ENCODE data around the gene TNS3.
"Not testable (repeated sequence)": the region's sequence is repeated elsewhere in the genome, so short reads cannot be mapped to it uniquely, and the experiment has no call there.

Gene TNS3

GRCh38 chr7:47444376-47445098, 137.4 kb downstream of the TNS3 start:
- DNase-seq, result peak; percentile 42

- no peak for DNase-seq
Observed at GRCh38 chr7:47443049-47443448, 138.9 kb downstream of the TNS3 start.

- no peak for DNase-seq
Observed at GRCh38 chr7:47442605-47442865, 139.4 kb downstream of the TNS3 start.

- no peak for DNase-seq
Observed at GRCh38 chr7:47441796-47442604, 139.9 kb downstream of the TNS3 start.

- not testable (repeated sequence) for DNase-seq
Observed at GRCh38 chr7:47441048-47441447, 140.9 kb downstream of the TNS3 start.

GRCh38 chr7:47440320-47440719, 141.6 kb downstream of the TNS3 start:
- DNase-seq, result no peak

- DNase-seq, result no peak
Observed at GRCh38 chr7:47439181-47439667, 142.7 kb downstream of the TNS3 start.

GRCh38 chr7:47438411-47439029, 143.4 kb downstream of the TNS3 start:
- DNase-seq, result no peak

- peak; percentile 87 for DNase-seq
Observed at GRCh38 chr7:47435889-47436312, 146.0 kb downstream of the TNS3 start.

GRCh38 chr7:47433564-47433895, 148.4 kb downstream of the TNS3 start:
- no peak for DNase-seq

- no peak for DNase-seq
Observed at GRCh38 chr7:47432671-47433563, 149.0 kb downstream of the TNS3 start.

- no peak for DNase-seq
Observed at GRCh38 chr7:47430422-47430821, 151.5 kb downstream of the TNS3 start.

GRCh38 chr7:47428768-47429472, 153.0 kb downstream of the TNS3 start:
- DNase-seq, result no peak

- no peak for DNase-seq
Observed at GRCh38 chr7:47428052-47428767, 153.7 kb downstream of the TNS3 start.

GRCh38 chr7:47427051-47427643, 154.8 kb downstream of the TNS3 start:
- no peak for DNase-seq

- no peak for DNase-seq
Observed at GRCh38 chr7:47424523-47424922, 157.4 kb downstream of the TNS3 start.

- no peak for DNase-seq
Observed at GRCh38 chr7:47423196-47423595, 158.7 kb downstream of the TNS3 start.

GRCh38 chr7:47422611-47423010, 159.3 kb downstream of the TNS3 start:
- no peak for DNase-seq

GRCh38 chr7:47421456-47421855, 160.5 kb downstream of the TNS3 start:
- no peak for DNase-seq

GRCh38 chr7:47420122-47420780, 161.7 kb downstream of the TNS3 start:
- no peak for DNase-seq

GRCh38 chr7:47419471-47419870, 162.4 kb downstream of the TNS3 start:
- DNase-seq, result no peak

All from OCI-M1 (cell line).